DND-41 (cell line): ENCODE measurements around the gene DDRGK1.

Experiments used
- ATAC-seq: fragments of 200-7000 bp; cut with Tn5 transposase; 3 replicates; pipeline ENCODE4 v1.9.1; 2021; ENCODE audit warnings: low read depth; ENCODE audit not compliant: insufficient read depth
- DNase-seq: peaks from one replicate; pipeline ENCODE4 v3.0.0-alpha.2; 2020
- H2AFZ ChIP-seq: 2 replicates; pipeline ENCODE4 v1.6.0; 2012; ENCODE audit warnings: low read depth, low read length
- H3K27ac ChIP-seq: 2 replicates; pipeline ENCODE4 v1.5.1; 2012; ENCODE audit warnings: low read length, inconsistent platforms
- H3K27me3 ChIP-seq: fragments of 200-600 bp; sonication (generic); 2 replicates; pipeline ENCODE4 v1.6.0; 2012; ENCODE audit warnings: low read length, mild to moderate bottlenecking, inconsistent platforms; ENCODE audit not compliant: insufficient read depth, poor library complexity
- H3K36me3 ChIP-seq: 2 replicates; pipeline ENCODE4 v1.5.1; 2012; ENCODE audit warnings: low read length, inconsistent platforms; ENCODE audit not compliant: insufficient read depth
- H3K4me1 ChIP-seq: 2 replicates; pipeline ENCODE4 v1.5.1; 2012; ENCODE audit warnings: mild to moderate bottlenecking, low read length; ENCODE audit not compliant: insufficient read depth
- H3K4me2 ChIP-seq: 2 replicates; pipeline ENCODE4 v1.6.0; 2012; ENCODE audit warnings: mild to moderate bottlenecking, moderate library complexity, low read length, inconsistent platforms; ENCODE audit not compliant: insufficient read depth
- H3K4me3 ChIP-seq, 2 experiments: fragments of 200-600 bp in 1 of 2; shearing (Covaris generic) in 1 of 2; 2 replicates each; pipeline ENCODE4 v1.5.1; 2012 to 2016; ENCODE audit warnings: inconsistent platforms in 2 of 2, low read length in 2 of 2, mild to moderate bottlenecking in 2 of 2, low read depth in 1 of 2, moderate library complexity in 1 of 2
- H3K79me2 ChIP-seq: 2 replicates; pipeline ENCODE4 v1.6.0; 2012; ENCODE audit warnings: low read length, inconsistent platforms; ENCODE audit not compliant: insufficient read depth
- H3K9ac ChIP-seq: 2 replicates; pipeline ENCODE4 v1.6.0; 2012; ENCODE audit warnings: low read depth, mild to moderate bottlenecking, inconsistent platforms, low read length, moderate library complexity
- H3K9me3 ChIP-seq: 2 replicates; pipeline ENCODE4 v1.5.1; 2012; ENCODE audit warnings: low read length, moderate library complexity, mild to moderate bottlenecking, inconsistent platforms; ENCODE audit not compliant: insufficient read depth, severe bottlenecking
- H4K20me1 ChIP-seq: 2 replicates; pipeline ENCODE4 v1.6.0; 2012; ENCODE audit warnings: low read length; ENCODE audit not compliant: insufficient read depth
- CTCF ChIP-seq: IDR thresholded peaks from 2 replicates; pipeline ENCODE4 v1.5.1; 2012; ENCODE audit warnings: borderline replicate concordance, low read length, moderate library complexity, mild to moderate bottlenecking; ENCODE audit not compliant: poor library complexity, severe bottlenecking; ENCODE audit errors: extremely low read depth
- EZH2 ChIP-seq: IDR thresholded peaks from 3 replicates; pipeline ENCODE4 v1.6.1; 2012; ENCODE audit warnings: borderline replicate concordance, low read depth, mild to moderate bottlenecking, moderate library complexity, low read length, inconsistent platforms; ENCODE audit not compliant: severe bottlenecking

DDRGK1 gene

GRCh38 chr20:3233991-3234498, 29.6 kb upstream of the DDRGK1 start:
- no peak overlapping the region for H3K4me3 ChIP-seq
- ATAC-seq (no peak), DNase-seq (no peak)
- H3K27me3 ChIP-seq = peaks cover 6% of the 10 kb centered on the region
- H3K36me3 ChIP-seq = no peaks in the 10 kb centered on the region
- no peaks in the 10 kb centered on the region for H3K9me3 ChIP-seq
- H3K27ac ChIP-seq = no peak overlapping the region
- H3K79me2 ChIP-seq = no peaks in the 10 kb centered on the region
- TF ChIP-seq EZH2 (no peak), CTCF (no peak)
- H2AFZ ChIP-seq = no peak overlapping the region
- H3K4me2 ChIP-seq = no peak overlapping the region
- H3K4me1 ChIP-seq = no peaks in the 10 kb centered on the region
- 0 out of 2 replicates have a peak, but pooled peaks cover 3% of the 10 kb centered on the region for H4K20me1 ChIP-seq
- no peak overlapping the region for H3K9ac ChIP-seq

GRCh38 chr20:3233131-3233990, 28.9 kb upstream of the DDRGK1 start:
- Histone ChIP-seq H3K27ac (no peak overlapping the region), H3K27me3 (peaks cover 2% of the 10 kb centered on the region), H3K36me3 (no peaks in the 10 kb centered on the region), H3K4me3 (no peak overlapping the region), H2AFZ (no peak overlapping the region), H3K4me1 (no peaks in the 10 kb centered on the region), H3K79me2 (no peaks in the 10 kb centered on the region), H3K9ac (no peak overlapping the region), H3K4me2 (no peak overlapping the region), H4K20me1 (0 out of 2 replicates have a peak, but pooled peaks cover 3% of the 10 kb centered on the region), H3K9me3 (no peaks in the 10 kb centered on the region)
- no peak for ATAC-seq
- DNase-seq = no peak
- TF ChIP-seq EZH2 = no peak
- TF ChIP-seq CTCF = no peak

GRCh38 chr20:3231889-3232588, 27.6 kb upstream of the DDRGK1 start:
- TF ChIP-seq CTCF = no peak
- no peak for TF ChIP-seq EZH2
- DNase-seq = no peak
- Histone ChIP-seq H3K36me3 (no peaks in the 10 kb centered on the region), H2AFZ (no peak overlapping the region), H3K27me3 (peaks cover 2% of the 10 kb centered on the region), H3K79me2 (no peaks in the 10 kb centered on the region), H3K4me1 (no peaks in the 10 kb centered on the region), H3K4me2 (no peak overlapping the region), H3K4me3 (no peak overlapping the region), H4K20me1 (0 out of 2 replicates have a peak, but pooled peaks cover 3% of the 10 kb centered on the region), H3K9ac (no peak overlapping the region), H3K27ac (no peak overlapping the region), H3K9me3 (no peaks in the 10 kb centered on the region)
- ATAC-seq = no peak
